K562 (cell line): Measurements from ENCODE around the gene DPM1. TPM values are rescaled to one million over a fixed set of nuclear protein-coding genes. Genes with fewer than 3 reads are reported as not detected.

Experiments
- ELF4 ChIP-seq: fragments of 450-650 bp; formaldehyde crosslinking; IDR thresholded peaks from 2 replicates; pipeline ENCODE4 v1.4.0; 2022; ENCODE audit warnings: missing genetic modification characterization
- GATAD2A ChIP-seq: fragments of 450-650 bp; IDR thresholded peaks from 2 replicates; pipeline ENCODE4 v1.6.1; 2017
- HDAC1 ChIP-seq, 2 experiments: fragments of 450-650 bp; IDR thresholded peaks; 2 replicates each; pipeline ENCODE4 v1.6.1; 2016 to 2017; ENCODE audit warnings: inconsistent platforms in 1 of 2, mild to moderate bottlenecking in 1 of 2, moderate library complexity in 1 of 2
- HDAC3 ChIP-seq: fragments of 450-650 bp; IDR thresholded peaks from 2 replicates; pipeline ENCODE4 v1.6.1; 2018; ENCODE audit warnings: borderline replicate concordance, mild to moderate bottlenecking, moderate library complexity; ENCODE audit not compliant: partially characterized antibody
- MED1 ChIP-seq: sonication (generic); formaldehyde crosslinking; IDR thresholded peaks from 2 replicates; pipeline ENCODE4 v1.8.1; 2023; ENCODE audit warnings: missing genetic modification reagents, borderline replicate concordance
- NFIX ChIP-seq: fragments of 250-450 bp; sonication (Bioruptor Pico); IDR thresholded peaks from 2 replicates; pipeline ENCODE4 v1.4.0; 2020; ENCODE audit warnings: low read depth, mild to moderate bottlenecking, moderate library complexity
- PURB ChIP-seq: sonication (generic); formaldehyde crosslinking; IDR thresholded peaks from 2 replicates; pipeline ENCODE4 v1.9.0; 2021; ENCODE audit warnings: low read depth, mild to moderate bottlenecking, missing genetic modification reagents
- PYGO2 ChIP-seq: fragments of 450-650 bp; IDR thresholded peaks from 2 replicates; pipeline ENCODE4 v1.6.1; 2016; ENCODE audit warnings: mild to moderate bottlenecking, missing genetic modification characterization, moderate library complexity, missing compliant biosample characterization
- XRCC5 ChIP-seq: fragments of 200-400 bp; formaldehyde crosslinking; IDR thresholded peaks from 2 replicates; pipeline ENCODE4 v1.6.1; 2017; ENCODE audit warnings: low read depth, mild to moderate bottlenecking, low read length
- ZBED1 ChIP-seq: IDR thresholded peaks from 2 replicates; pipeline ENCODE4 v1.6.1; 2014
- ZNF217 ChIP-seq: sonication (generic); formaldehyde crosslinking; IDR thresholded peaks from 2 replicates; pipeline ENCODE4 v1.8.0; 2022; ENCODE audit warnings: mild to moderate bottlenecking, missing genetic modification reagents
- ZNF586 ChIP-seq: fragments of 450-650 bp; formaldehyde crosslinking; conservative IDR thresholded peaks from 2 replicates; pipeline ENCODE4 v1.4.0; 2020; ENCODE audit warnings: mild to moderate bottlenecking, moderate library complexity
- polyA plus RNA-seq, 8 experiments: library from polyadenylated mRNA; depleted of rRNA in 4 of 8; stranded (reverse) in 5 of 8; unstranded in 3 of 8; fragments of >200 nt; fragmentation: Nextera tagmentation in 2 of 8; fragmentation: Illumina TruSeq in 1 of 8; extraction: Ambion mirVana in 2 of 8; extraction: Trizol in 1 of 8; gene quantifications; 2 replicates each; pipeline versions ENCODE4 v1.2.1 to v1.2.3, GENCODE V29; 2011 to 2014; ENCODE audit warnings: inconsistent platforms in 1 of 8, missing spikeins in 1 of 8
- total RNA-seq, 7 experiments: library from RNA; depleted of rRNA in 6 of 7; stranded (reverse); fragments of >200 nt in 6 of 7; fragmentation: Illumina TruSeq in 2 of 7; extraction: Trizol in 2 of 7; gene quantifications; 2 replicates each; pipeline versions ENCODE4 v1.2.1 to v1.2.3, GENCODE V29; 2011 to 2021; ENCODE audit warnings: low replicate concordance in 1 of 7
- TF ChIP-seq, protein P1 (sequence below): fragments of 450-650 bp; conservative IDR thresholded peaks from 2 replicates; pipeline ENCODE4 v1.6.1; 2016; ENCODE audit warnings: missing genetic modification characterization, low read depth, mild to moderate bottlenecking, control low read depth, missing compliant biosample characterization
- TF ChIP-seq, protein P2 (sequence below), 2 experiments: fragments of 450-650 bp in 1 of 2; sonication (generic) in 1 of 2; formaldehyde crosslinking in 1 of 2; IDR thresholded peaks; 2 replicates each; pipeline versions ENCODE4 v1.7.1 to v1.9.0; 2016 to 2022; ENCODE audit warnings: inconsistent platforms in 1 of 2, mild to moderate bottlenecking in 1 of 2, missing genetic modification reagents in 1 of 2
- TF ChIP-seq, protein P3 (sequence below): conservative IDR thresholded peaks from 2 replicates; pipeline ENCODE4 v1.6.1; 2011; ENCODE audit warnings: low read depth, mild to moderate bottlenecking, low read length; ENCODE audit not compliant: control insufficient read depth

Gene DPM1
- total and polyA plus RNA-seq, 9 of the 15 experiments (the other 6 are each of a cell fraction or from before 2014, with no cell fraction given) = 75.2 to 190 (median 153) TPM

DNA sequence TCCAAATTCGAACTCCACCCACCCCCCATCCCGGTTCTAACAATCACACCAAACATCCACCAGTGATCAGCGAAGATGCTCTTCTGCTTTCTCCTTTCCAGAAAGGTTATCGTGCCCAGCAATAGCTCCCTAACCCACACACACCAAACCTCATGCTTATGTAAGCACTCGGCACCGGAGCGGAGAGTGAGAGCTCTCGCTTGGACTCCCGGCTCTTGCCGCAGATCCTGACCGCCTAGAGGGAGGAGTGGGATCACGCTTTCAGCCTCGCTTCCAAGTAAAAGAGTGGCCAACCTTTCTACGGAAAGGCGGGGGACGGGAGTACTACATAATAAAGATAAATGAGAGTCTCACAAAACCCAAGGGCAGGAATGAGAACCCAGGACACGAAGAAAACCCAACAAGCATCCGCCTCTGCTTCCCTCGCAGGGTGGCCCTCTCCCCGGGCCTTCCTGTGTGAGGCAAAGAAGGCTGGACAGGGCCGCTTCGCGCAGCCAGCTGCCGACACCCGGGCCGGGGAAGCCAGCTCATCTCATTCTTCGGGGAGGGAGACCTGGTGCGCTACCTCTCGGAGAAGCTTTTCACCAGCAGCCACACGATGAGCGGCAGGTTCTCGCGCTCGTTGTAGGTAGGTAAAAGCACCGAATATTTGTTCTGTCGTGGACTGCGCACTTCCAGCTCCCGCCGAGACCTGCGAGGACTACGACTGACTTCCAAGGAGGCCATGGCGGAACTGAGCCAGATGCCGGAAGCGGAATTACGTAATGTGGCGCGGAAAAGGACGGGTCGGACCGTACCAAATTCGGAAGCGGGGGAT is at the start of gene DPM1 (continued):
- TF ChIP-seq ZNF586 (CRISPR knock-in tag) (no peak), HDAC3 (no peak), GATAD2A (no peak), ZBED1 (no peak), PURB (CRISPR knock-in tag) (no peak), ZNF217 (CRISPR knock-in tag) (no peak), NFIX (CRISPR knock-in tag) (no peak), ELF4 (CRISPR knock-in tag) (peak; percentile 45; the same call in 1 of the 2 replicates), XRCC5 (peak; percentile 28; the same call in 1 of the 2 replicates), MED1 (no peak), PYGO2 (no peak), HDAC1 (IDR thresholded peaks at IDR 0.05) (peak in 1 of 2 experiments; percentile 43; a peak in 2 of 4 replicates)
- TF ChIP-seq, protein P1, sequence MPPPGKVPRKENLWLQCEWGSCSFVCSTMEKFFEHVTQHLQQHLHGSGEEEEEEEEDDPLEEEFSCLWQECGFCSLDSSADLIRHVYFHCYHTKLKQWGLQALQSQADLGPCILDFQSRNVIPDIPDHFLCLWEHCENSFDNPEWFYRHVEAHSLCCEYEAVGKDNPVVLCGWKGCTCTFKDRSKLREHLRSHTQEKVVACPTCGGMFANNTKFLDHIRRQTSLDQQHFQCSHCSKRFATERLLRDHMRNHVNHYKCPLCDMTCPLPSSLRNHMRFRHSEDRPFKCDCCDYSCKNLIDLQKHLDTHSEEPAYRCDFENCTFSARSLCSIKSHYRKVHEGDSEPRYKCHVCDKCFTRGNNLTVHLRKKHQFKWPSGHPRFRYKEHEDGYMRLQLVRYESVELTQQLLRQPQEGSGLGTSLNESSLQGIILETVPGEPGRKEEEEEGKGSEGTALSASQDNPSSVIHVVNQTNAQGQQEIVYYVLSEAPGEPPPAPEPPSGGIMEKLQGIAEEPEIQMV (tag) = no peak
- TF ChIP-seq, protein P2, sequence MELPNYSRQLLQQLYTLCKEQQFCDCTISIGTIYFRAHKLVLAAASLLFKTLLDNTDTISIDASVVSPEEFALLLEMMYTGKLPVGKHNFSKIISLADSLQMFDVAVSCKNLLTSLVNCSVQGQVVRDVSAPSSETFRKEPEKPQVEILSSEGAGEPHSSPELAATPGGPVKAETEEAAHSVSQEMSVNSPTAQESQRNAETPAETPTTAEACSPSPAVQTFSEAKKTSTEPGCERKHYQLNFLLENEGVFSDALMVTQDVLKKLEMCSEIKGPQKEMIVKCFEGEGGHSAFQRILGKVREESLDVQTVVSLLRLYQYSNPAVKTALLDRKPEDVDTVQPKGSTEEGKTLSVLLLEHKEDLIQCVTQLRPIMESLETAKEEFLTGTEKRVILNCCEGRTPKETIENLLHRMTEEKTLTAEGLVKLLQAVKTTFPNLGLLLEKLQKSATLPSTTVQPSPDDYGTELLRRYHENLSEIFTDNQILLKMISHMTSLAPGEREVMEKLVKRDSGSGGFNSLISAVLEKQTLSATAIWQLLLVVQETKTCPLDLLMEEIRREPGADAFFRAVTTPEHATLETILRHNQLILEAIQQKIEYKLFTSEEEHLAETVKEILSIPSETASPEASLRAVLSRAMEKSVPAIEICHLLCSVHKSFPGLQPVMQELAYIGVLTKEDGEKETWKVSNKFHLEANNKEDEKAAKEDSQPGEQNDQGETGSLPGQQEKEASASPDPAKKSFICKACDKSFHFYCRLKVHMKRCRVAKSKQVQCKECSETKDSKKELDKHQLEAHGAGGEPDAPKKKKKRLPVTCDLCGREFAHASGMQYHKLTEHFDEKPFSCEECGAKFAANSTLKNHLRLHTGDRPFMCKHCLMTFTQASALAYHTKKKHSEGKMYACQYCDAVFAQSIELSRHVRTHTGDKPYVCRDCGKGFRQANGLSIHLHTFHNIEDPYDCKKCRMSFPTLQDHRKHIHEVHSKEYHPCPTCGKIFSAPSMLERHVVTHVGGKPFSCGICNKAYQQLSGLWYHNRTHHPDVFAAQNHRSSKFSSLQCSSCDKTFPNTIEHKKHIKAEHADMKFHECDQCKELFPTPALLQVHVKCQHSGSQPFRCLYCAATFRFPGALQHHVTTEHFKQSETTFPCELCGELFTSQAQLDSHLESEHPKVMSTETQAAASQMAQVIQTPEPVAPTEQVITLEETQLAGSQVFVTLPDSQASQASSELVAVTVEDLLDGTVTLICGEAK (IDR thresholded peaks at IDR 0.05) = no peak
- TF ChIP-seq, protein P2 (CRISPR knock-in tag; IDR thresholded peaks at IDR 0.05) = 0 out of 2 replicates have a peak, but pooled peaks have one; percentile 31
- TF ChIP-seq, protein P3, sequence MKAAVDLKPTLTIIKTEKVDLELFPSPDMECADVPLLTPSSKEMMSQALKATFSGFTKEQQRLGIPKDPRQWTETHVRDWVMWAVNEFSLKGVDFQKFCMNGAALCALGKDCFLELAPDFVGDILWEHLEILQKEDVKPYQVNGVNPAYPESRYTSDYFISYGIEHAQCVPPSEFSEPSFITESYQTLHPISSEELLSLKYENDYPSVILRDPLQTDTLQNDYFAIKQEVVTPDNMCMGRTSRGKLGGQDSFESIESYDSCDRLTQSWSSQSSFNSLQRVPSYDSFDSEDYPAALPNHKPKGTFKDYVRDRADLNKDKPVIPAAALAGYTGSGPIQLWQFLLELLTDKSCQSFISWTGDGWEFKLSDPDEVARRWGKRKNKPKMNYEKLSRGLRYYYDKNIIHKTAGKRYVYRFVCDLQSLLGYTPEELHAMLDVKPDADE = no peak
